Activated CD8-positive, alpha-beta memory T cell treated with anti-CD3 and anti-CD28 coated beads, Interleukin-2, amount 50 U/mL, for 48 hours (primary cell): ENCODE results near the gene MPC1.
A peak's percentile ranks its signal among the peaks of the same experiment; 100 is the strongest.

Source experiments
- DNase-seq: peaks from one replicate; pipeline ENCODE4 v3.0.0-alpha.2; 2020

Gene MPC1

DNA sequence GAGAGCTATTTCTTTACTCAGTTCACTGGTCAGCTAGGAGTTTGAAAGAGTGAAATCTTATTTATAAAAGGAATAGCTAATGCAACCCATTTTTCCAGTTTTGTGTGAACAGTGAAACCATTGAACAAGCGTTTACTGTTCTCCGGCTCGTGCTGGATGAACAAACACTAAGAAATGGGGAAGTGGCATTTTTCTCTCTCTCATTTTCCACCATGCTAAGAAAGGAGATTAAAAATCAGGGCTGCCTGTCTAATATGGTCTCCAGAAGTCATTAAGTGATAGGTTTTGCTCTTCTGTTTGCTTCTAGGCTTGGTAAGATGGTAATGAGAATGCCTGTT lies 39.6 kb downstream of the MPC1 start:
- no peak for DNase-seq

- peak; percentile 91 for DNase-seq
Observed at GRCh38 chr6:166342349-166343149, 40.2 kb downstream of the MPC1 start, which contains the start of gene SFT2D1. SFT2D1 (minus strand) TSS chr6:166342545; CDS start chr6:166342481, 64 bp downstream.

GRCh38 chr6:166341977-166342348 lies 40.8 kb downstream of the MPC1 start:
- no peak for DNase-seq

DNA sequence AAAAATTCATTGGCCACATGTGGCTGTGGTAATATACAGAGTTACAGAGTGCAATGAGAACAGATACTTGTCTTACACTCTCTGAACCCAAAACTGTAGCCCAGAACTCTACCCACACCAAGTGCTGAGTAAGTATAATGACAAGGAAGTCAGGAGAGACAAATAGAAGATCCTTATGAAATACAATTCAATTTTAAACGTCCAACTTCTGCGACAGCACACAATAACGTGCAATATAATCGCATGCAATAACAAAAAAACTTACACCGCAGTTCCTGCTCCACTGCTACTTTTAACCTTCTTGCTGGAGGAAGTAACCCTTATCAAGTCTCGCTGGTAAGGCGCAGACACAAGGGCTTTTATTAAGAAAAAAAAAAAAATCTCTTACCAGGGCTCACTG lies 41.3 kb downstream of the MPC1 start:
- no peak for DNase-seq

DNA sequence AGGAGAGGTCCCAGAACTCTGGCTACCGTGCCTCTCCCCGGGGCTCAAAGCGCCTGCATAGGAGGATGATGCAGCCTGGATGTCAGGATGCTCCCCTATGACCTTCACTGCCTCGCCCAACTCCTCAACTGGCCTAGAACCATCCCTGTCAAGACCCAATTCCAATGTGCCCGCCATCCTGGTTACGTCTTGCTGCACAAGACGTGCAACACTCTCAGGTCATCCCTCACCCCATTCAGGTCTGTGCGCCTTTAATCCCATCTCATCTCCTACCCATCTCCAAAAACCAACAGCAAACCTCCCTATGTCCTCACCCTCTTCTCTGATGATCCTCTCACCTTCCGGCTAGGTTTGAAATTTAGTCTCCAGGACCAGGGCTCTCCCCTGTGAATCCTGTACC lies 43.9 kb downstream of the MPC1 start:
- DNase-seq: no peak

DNA sequence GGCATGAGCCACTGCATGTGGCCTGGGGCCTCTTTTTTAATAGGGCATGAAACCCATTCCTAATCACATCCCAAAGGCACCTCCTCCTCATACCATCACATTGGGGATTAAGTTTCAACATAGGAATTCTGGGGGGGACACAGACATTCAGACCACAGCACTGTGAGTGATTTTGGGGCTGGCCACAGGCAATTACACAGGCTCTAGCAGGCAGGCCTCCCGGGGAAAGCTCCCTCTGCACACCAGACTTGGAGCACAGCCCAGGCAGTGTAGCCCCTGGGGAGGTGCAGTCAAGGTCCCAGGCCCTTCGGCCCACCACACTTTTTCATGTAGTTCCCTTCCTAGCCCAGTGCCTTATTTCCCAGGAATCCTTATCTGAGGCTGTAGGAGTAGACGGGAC lies 45.9 kb downstream of the MPC1 start:
- DNase-seq: no peak

- DNase-seq: no peak
Observed at GRCh38 chr6:166335378-166336302, 47.1 kb downstream of the MPC1 start.

DNA sequence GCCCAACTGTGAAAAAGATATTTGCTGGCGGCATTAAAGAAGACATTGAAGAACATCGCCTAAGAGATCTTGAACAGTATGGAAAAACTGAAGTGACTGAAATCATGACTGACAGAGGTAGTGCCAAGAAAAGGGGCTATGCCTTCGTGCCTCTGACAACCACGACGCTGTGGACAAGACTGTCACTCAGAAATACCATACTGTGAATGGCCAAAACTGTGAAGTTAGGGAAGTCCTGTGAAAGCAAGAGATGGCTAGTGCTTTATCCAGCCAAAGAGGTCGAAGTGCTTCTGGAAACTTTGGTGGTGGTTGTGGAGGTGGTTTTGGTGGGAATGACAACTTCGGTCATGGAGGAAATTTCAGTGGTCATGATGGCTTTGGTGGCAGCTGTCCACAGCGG lies 47.9 kb downstream of the MPC1 start:
- no peak for DNase-seq

DNA sequence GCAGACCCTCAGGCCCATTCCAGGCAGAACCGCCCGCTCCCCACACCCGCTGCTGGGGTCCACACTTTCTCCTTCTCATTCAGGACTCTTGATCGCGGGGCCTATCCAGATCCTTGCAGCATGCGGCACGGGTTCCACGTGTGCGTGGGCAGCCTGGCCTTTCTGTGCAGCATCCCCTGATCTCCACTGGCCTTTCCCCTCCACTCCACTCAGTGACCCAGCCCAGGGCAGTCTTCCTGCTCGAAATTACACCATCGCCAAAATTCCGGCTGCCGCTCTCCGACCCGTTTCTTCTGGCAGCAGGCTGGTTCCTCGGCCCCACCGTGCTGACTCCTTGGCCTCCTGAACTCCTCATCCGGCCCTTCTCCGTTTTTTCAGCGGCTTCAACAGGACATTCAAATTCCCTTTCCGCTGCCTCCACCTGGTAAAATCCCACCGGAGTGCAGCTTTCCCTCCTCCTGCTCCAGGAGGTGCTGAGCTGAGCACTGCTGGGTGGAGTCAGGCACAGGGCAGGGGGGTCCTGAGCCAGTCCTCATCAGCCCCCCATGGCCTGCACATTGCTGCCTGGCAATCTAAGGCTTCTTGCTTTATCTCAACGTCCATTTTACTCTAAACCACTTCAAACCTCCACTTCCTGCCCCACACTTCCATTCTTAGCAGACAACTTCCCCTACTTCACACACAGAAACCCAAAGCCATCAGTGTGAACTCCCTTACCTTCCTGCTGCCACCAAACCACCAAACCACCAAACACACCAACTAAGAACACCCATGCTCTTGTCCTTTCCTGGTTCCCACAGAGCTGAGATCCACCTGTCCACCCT lies 49.4 kb downstream of the MPC1 start:
- no peak for DNase-seq

DNA sequence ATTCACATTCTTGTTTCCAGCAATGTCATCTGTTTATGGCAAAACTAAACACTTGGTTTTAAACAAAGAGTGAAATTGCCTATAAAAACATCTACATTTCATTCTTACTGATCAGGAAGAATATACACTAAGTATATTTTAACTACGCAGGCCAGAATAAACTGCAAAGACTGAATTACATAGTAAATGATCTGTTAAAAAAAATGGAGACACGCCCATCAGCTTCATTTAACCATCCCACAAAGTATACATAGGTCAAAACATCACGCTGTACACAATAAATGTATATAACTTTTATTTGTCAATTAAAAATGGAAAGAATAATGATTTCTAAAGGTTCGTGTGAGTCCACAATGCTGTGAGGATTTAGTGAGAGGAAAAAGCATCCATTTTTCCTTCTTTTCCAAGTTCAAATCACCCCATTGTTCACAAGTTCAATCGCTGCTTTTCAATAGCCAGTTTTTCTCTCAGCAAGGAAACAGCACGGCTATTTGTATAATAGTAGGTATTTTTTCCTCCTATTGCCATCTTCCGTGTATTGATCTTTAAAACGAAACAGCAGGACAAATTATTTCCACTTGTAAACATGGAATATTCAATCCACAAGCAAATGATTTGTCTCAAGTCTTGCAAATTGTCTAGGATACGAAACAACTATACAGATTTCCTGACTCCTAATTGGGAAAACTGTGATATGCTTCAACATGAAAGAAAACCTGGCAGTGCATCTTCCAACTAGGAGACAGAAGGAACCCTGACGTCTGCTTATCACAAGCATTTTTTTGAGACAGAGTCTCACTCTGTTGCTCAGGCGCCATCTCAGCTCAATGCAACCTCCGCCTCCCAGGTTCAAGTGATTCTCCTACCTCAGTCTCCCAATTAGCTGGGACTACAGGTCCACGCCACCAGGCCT lies 51.0 kb downstream of the MPC1 start:
- DNase-seq: no peak

- no peak for DNase-seq
Observed at GRCh38 chr6:166330612-166331011, 52.1 kb downstream of the MPC1 start.

DNA sequence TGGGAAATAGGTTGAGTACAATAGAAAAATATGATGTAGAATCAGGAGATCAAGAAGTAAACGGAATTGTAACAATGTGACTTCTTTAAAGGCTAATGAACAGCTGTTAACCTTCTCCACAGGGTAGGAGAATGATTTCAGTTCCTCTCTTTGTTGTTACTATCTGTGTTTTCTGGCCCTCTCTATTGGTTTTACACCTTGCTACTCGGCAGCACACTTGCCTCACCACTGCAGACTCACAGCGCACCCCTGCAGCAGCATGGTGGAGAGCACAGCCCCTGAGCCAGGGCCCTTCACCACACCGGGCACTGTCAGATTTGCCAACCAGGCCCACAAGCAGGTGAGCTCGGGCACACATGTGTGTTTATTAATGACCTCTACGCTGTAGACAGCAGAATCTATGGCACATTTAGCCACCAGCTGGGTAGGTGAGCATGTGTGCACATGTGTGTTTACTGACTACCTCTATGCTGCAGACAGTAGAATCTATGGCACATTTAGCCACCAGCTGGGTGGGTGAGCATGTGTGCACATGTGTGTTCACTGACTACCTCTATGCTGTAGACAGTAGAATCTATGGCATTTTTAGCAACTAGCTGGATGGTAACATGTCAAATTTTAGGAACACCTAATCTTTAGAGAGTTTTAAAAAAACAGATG lies 57.2 kb downstream of the MPC1 start:
- no peak for DNase-seq

GRCh38 chr6:166323395-166323794 lies 59.3 kb downstream of the MPC1 start:
- no peak for DNase-seq

- DNase-seq: peak; percentile 46
Observed at GRCh38 chr6:166318649-166319600, 63.8 kb downstream of the MPC1 start.

- DNase-seq: no peak
Observed at GRCh38 chr6:166318227-166318626, 64.5 kb downstream of the MPC1 start.

GRCh38 chr6:166317261-166318212 lies 65.2 kb downstream of the MPC1 start:
- peak; percentile 39 for DNase-seq

DNA sequence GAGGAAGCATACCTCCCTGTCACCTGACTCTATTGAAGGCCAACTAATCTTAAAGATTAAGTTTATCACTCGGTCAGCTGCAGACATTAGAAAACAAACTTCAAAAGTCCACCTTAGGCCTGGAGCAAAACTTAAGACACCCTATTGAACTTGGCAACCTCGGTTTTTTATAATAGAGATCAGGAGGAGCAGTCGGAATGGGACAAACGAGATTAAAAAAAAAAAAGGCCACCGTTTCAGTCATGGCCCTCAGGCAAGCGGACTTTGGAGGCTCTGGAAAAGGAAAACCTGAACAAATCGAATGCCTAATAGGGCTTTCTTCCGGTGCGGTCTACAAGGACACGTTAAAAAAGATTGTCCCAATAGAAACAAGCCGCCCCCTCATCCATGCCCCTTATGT lies 67.3 kb downstream of the MPC1 start:
- no peak for DNase-seq
